SK-N-SH treated with all-trans-retinoic acid at 6 μM for 48 hours (cell line): ENCODE measurements around the gene KRT40.

Experiments
- ATAC-seq: fragments of 200-7000 bp; cut with Tn5 transposase; 3 replicates; pipeline ENCODE4 v1.9.1; 2020; ENCODE audit warnings: mild to moderate bottlenecking, moderate library complexity
- ARNTL ChIP-seq: fragments of 450-650 bp; formaldehyde crosslinking; IDR thresholded peaks from 2 replicates; pipeline ENCODE4 v1.5.0; 2020; ENCODE audit warnings: low read depth, mild to moderate bottlenecking, moderate library complexity, borderline replicate concordance
- BACH2 ChIP-seq: fragments of 250-450 bp; sonication (Bioruptor Pico); IDR thresholded peaks from 2 replicates; pipeline ENCODE4 v1.9.0; 2021; ENCODE audit warnings: mild to moderate bottlenecking, borderline replicate concordance
- CSDC2 ChIP-seq: fragments of 250-450 bp; sonication (Bioruptor Pico); IDR thresholded peaks from 2 replicates; pipeline ENCODE4 v1.5.0; 2020; ENCODE audit warnings: mild to moderate bottlenecking, moderate library complexity
- ESRRG ChIP-seq: fragments of 250-450 bp; sonication (Bioruptor Pico); IDR thresholded peaks from 2 replicates; pipeline ENCODE4 v1.6.1; 2021; ENCODE audit warnings: mild to moderate bottlenecking
- GLIS3 ChIP-seq: fragments of 250-450 bp; sonication (Bioruptor Pico); IDR thresholded peaks from 2 replicates; pipeline ENCODE4 v1.5.0; 2020; ENCODE audit warnings: mild to moderate bottlenecking, moderate library complexity
- ISL1 ChIP-seq: fragments of 250-450 bp; sonication (Bioruptor Pico); IDR thresholded peaks from 2 replicates; pipeline ENCODE4 v2.1.2; 2022; ENCODE audit warnings: mild to moderate bottlenecking, moderate library complexity
- OSR1 ChIP-seq: fragments of 250-450 bp; sonication (Bioruptor Pico); IDR thresholded peaks from 2 replicates; pipeline ENCODE4 v1.8.0; 2022; ENCODE audit warnings: moderate library complexity, mild to moderate bottlenecking, inconsistent platforms
- PPARA ChIP-seq: fragments of 250-450 bp; sonication (Bioruptor Pico); IDR thresholded peaks from 2 replicates; pipeline ENCODE4 v1.5.0; 2020; ENCODE audit warnings: mild to moderate bottlenecking, borderline replicate concordance
- RARB ChIP-seq: fragments of 250-450 bp; sonication (Bioruptor Pico); IDR thresholded peaks from 2 replicates; pipeline ENCODE4 v1.8.0; 2021; ENCODE audit warnings: mild to moderate bottlenecking, moderate library complexity
- SNAI2 ChIP-seq: fragments of 250-450 bp; sonication (Bioruptor Pico); IDR thresholded peaks from 2 replicates; pipeline ENCODE4 v1.5.0; 2020; ENCODE audit warnings: mild to moderate bottlenecking, moderate library complexity
- TCF4 ChIP-seq: fragments of 250-450 bp; sonication (Bioruptor Pico); IDR thresholded peaks from 2 replicates; pipeline ENCODE4 v1.8.0; 2021; ENCODE audit warnings: mild to moderate bottlenecking, moderate library complexity, borderline replicate concordance
- TOX ChIP-seq: fragments of 250-450 bp; sonication (Bioruptor Pico); IDR thresholded peaks from 2 replicates; pipeline ENCODE4 v1.8.0; 2021; ENCODE audit warnings: mild to moderate bottlenecking, moderate library complexity, borderline replicate concordance
- ZC3H10 ChIP-seq: fragments of 250-450 bp; sonication (Bioruptor Pico); IDR thresholded peaks from 2 replicates; pipeline ENCODE4 v1.5.1; 2021; ENCODE audit warnings: mild to moderate bottlenecking, moderate library complexity
- ZFP30 ChIP-seq: fragments of 450-650 bp; formaldehyde crosslinking; IDR thresholded peaks from 2 replicates; pipeline ENCODE4 v1.5.0; 2022; ENCODE audit warnings: mild to moderate bottlenecking, moderate library complexity
- ZNF70 ChIP-seq: fragments of 450-650 bp; formaldehyde crosslinking; IDR thresholded peaks from 2 replicates; pipeline ENCODE4 v1.5.0; 2020; ENCODE audit warnings: mild to moderate bottlenecking, moderate library complexity
- ZNF8 ChIP-seq: fragments of 450-650 bp; formaldehyde crosslinking; IDR thresholded peaks from 2 replicates; pipeline ENCODE4 v1.5.0; 2020; ENCODE audit warnings: mild to moderate bottlenecking, moderate library complexity
- TF ChIP-seq, protein P1 (sequence below): fragments of 250-450 bp; sonication (Bioruptor Pico); IDR thresholded peaks from 2 replicates; pipeline ENCODE4 v1.5.1; 2020; ENCODE audit warnings: low read depth, mild to moderate bottlenecking, moderate library complexity
- TF ChIP-seq, protein P2 (sequence below): fragments of 250-450 bp; sonication (Bioruptor Pico); IDR thresholded peaks from 2 replicates; pipeline ENCODE4 v1.5.0; 2020; ENCODE audit warnings: mild to moderate bottlenecking, moderate library complexity
- TF ChIP-seq, protein P3 (sequence below): fragments of 250-450 bp; sonication (Bioruptor Pico); IDR thresholded peaks from 2 replicates; pipeline ENCODE4 v1.8.0; 2021; ENCODE audit warnings: low read depth, mild to moderate bottlenecking, moderate library complexity, borderline replicate concordance
- TF ChIP-seq, protein P4 (sequence below): fragments of 250-450 bp; sonication (Bioruptor Pico); IDR thresholded peaks from 2 replicates; pipeline ENCODE4 v1.5.1; 2021; ENCODE audit warnings: mild to moderate bottlenecking, moderate library complexity

The KRT40 gene

DNA sequence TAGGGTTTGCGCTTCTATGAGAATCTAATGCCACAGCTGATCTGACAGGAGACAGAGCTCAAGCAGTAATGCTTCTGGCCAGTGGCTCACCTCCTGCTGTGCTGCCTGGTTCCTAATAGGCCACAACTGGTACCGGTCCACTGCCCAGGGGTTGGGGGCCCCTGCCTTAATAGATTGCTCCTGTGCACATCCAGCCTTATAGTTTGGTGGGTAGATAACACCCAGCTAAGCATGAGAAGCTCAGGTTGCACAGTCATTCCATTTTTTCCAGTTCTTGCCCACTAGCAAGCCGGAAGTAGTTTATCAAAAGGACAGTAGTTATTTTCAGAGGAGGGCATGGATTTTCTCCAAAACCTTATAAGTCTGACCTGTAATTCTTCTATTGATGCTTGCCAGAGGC, 35.3 kb upstream of the KRT40 start:
- ATAC-seq: no peak
- TF ChIP-seq TOX (no peak), PPARA (CRISPR knock-in tag) (no peak), TCF4 (CRISPR knock-in tag) (no peak), GLIS3 (CRISPR knock-in tag) (no peak), ZFP30 (CRISPR knock-in tag) (no peak)
- TF ChIP-seq, protein P1, sequence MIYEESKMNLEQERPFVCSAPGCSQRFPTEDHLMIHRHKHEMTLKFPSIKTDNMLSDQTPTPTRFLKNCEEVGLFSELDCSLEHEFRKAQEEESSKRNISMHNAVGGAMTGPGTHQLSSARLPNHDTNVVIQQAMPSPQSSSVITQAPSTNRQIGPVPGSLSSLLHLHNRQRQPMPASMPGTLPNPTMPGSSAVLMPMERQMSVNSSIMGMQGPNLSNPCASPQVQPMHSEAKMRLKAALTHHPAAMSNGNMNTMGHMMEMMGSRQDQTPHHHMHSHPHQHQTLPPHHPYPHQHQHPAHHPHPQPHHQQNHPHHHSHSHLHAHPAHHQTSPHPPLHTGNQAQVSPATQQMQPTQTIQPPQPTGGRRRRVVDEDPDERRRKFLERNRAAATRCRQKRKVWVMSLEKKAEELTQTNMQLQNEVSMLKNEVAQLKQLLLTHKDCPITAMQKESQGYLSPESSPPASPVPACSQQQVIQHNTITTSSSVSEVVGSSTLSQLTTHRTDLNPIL (CRISPR knock-in tag): no peak
- TF ChIP-seq, protein P2, sequence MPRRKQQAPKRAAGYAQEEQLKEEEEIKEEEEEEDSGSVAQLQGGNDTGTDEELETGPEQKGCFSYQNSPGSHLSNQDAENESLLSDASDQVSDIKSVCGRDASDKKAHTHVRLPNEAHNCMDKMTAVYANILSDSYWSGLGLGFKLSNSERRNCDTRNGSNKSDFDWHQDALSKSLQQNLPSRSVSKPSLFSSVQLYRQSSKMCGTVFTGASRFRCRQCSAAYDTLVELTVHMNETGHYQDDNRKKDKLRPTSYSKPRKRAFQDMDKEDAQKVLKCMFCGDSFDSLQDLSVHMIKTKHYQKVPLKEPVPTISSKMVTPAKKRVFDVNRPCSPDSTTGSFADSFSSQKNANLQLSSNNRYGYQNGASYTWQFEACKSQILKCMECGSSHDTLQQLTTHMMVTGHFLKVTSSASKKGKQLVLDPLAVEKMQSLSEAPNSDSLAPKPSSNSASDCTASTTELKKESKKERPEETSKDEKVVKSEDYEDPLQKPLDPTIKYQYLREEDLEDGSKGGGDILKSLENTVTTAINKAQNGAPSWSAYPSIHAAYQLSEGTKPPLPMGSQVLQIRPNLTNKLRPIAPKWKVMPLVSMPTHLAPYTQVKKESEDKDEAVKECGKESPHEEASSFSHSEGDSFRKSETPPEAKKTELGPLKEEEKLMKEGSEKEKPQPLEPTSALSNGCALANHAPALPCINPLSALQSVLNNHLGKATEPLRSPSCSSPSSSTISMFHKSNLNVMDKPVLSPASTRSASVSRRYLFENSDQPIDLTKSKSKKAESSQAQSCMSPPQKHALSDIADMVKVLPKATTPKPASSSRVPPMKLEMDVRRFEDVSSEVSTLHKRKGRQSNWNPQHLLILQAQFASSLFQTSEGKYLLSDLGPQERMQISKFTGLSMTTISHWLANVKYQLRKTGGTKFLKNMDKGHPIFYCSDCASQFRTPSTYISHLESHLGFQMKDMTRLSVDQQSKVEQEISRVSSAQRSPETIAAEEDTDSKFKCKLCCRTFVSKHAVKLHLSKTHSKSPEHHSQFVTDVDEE: no peak

GRCh38 chr17:41018541-41018940, 34.4 kb upstream of the KRT40 start:
- no peak for ATAC-seq
- TF ChIP-seq TCF4 (CRISPR knock-in tag): no peak
- TF ChIP-seq ZNF8: no peak
- TF ChIP-seq, protein P3, sequence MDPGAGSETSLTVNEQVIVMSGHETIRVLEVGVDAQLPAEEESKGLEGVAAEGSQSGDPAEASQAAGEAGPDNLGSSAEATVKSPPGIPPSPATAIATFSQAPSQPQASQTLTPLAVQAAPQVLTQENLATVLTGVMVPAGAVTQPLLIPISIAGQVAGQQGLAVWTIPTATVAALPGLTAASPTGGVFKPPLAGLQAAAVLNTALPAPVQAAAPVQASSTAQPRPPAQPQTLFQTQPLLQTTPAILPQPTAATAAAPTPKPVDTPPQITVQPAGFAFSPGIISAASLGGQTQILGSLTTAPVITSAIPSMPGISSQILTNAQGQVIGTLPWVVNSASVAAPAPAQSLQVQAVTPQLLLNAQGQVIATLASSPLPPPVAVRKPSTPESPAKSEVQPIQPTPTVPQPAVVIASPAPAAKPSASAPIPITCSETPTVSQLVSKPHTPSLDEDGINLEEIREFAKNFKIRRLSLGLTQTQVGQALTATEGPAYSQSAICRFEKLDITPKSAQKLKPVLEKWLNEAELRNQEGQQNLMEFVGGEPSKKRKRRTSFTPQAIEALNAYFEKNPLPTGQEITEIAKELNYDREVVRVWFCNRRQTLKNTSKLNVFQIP (CRISPR knock-in tag): no peak
- TF ChIP-seq CSDC2 (CRISPR knock-in tag): no peak
- TF ChIP-seq ESRRG (CRISPR knock-in tag): no peak
- TF ChIP-seq, protein P1 (CRISPR knock-in tag): no peak
- TF ChIP-seq BACH2 (CRISPR knock-in tag): no peak
- TF ChIP-seq PPARA (CRISPR knock-in tag): no peak
- TF ChIP-seq, protein P2: no peak
- no peak for TF ChIP-seq TOX
- no peak for TF ChIP-seq ISL1
- no peak for TF ChIP-seq ZNF70
- TF ChIP-seq GLIS3 (CRISPR knock-in tag): no peak
- TF ChIP-seq SNAI2 (CRISPR knock-in tag): no peak
- TF ChIP-seq ZFP30 (CRISPR knock-in tag): no peak

- ATAC-seq: no peak
- TF ChIP-seq SNAI2 (CRISPR knock-in tag): no peak
Measured at GRCh38 chr17:41016578-41017215, 32.6 kb upstream of the KRT40 start.

DNA sequence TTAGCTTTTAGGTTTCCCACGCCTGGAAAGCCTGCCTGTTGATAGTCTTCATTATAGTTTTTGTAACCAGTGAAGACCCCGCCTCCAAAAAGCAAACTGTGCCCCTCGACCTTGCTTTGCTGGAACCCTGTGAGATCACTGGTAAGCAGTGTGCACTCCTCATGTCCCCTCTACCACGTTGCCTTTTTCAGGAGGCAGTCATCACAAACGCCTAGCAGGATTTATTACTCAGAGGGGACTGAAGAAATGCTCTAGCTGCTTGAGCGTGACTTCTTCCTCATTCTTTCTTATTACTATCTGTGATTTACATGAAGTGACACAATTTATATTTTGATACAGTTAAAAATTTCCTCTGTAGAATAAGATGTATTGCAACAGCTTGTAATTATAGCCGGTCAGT, 31.3 kb upstream of the KRT40 start:
- no peak for TF ChIP-seq OSR1 (CRISPR knock-in tag)
- TF ChIP-seq, protein P1 (CRISPR knock-in tag): no peak
- TF ChIP-seq ESRRG (CRISPR knock-in tag): no peak
- TF ChIP-seq, protein P3 (CRISPR knock-in tag): no peak
- TF ChIP-seq, protein P4, sequence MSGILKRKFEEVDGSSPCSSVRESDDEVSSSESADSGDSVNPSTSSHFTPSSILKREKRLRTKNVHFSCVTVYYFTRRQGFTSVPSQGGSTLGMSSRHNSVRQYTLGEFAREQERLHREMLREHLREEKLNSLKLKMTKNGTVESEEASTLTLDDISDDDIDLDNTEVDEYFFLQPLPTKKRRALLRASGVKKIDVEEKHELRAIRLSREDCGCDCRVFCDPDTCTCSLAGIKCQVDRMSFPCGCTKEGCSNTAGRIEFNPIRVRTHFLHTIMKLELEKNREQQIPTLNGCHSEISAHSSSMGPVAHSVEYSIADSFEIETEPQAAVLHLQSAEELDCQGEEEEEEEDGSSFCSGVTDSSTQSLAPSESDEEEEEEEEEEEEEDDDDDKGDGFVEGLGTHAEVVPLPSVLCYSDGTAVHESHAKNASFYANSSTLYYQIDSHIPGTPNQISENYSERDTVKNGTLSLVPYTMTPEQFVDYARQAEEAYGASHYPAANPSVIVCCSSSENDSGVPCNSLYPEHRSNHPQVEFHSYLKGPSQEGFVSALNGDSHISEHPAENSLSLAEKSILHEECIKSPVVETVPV (CRISPR knock-in tag): no peak
- TF ChIP-seq RARB: no peak
- no peak for TF ChIP-seq TCF4 (CRISPR knock-in tag)
- TF ChIP-seq BACH2 (CRISPR knock-in tag): no peak
- no peak for TF ChIP-seq ARNTL (CRISPR knock-in tag)
- no peak for TF ChIP-seq ZC3H10 (CRISPR knock-in tag)
- no peak for ATAC-seq
